Rectal smooth muscle tissue (tissue), 1 donor: ENCODE results near the gene DOK7.
"Not testable (repeated sequence)": the region's sequence is repeated elsewhere in the genome, so short reads cannot be mapped to it uniquely, and the experiment has no call there.

ENCODE experiments used
- H3K27ac ChIP-seq: one replicate; pipeline ENCODE4 v1.7.0; 2013; ENCODE audit warnings: low read depth, low read length, inconsistent platforms
- H3K27me3 ChIP-seq: one replicate; pipeline ENCODE4 v1.7.0; 2013; ENCODE audit warnings: low read length; ENCODE audit not compliant: control insufficient read depth, insufficient read depth
- H3K36me3 ChIP-seq: one replicate; pipeline ENCODE4 v1.7.0; 2013; ENCODE audit warnings: low read length; ENCODE audit not compliant: control insufficient read depth, insufficient read depth
- H3K4me1 ChIP-seq: one replicate; pipeline ENCODE4 v1.7.0; 2013; ENCODE audit warnings: low read length; ENCODE audit not compliant: control insufficient read depth, insufficient read depth
- H3K4me3 ChIP-seq: one replicate; pipeline ENCODE4 v1.7.0; 2013; ENCODE audit warnings: low read length
- H3K9ac ChIP-seq: one replicate; pipeline ENCODE4 v1.7.0; 2013; ENCODE audit warnings: low read length

DOK7 gene

GRCh38 chr4:3533423-3533820 lies 70.3 kb downstream of the DOK7 start:
- Histone ChIP-seq H3K4me3 (no peak overlapping the region), H3K27ac (no peak overlapping the region), H3K4me1 (peaks cover 13% of the 10 kb centered on the region), H3K27me3 (no peaks in the 10 kb centered on the region), H3K36me3 (peaks cover 5% of the 10 kb centered on the region), H3K9ac (no peak overlapping the region)

- not testable (repeated sequence) for H3K36me3 ChIP-seq, H3K27ac ChIP-seq, H3K4me1 ChIP-seq, H3K27me3 ChIP-seq, H3K4me3 ChIP-seq, H3K9ac ChIP-seq
These were observed 72.7 kb downstream of the DOK7 start for GRCh38 chr4:3535812-3536211.

- not testable (repeated sequence) for H3K27me3 ChIP-seq, H3K9ac ChIP-seq, H3K4me3 ChIP-seq, H3K36me3 ChIP-seq, H3K27ac ChIP-seq, H3K4me1 ChIP-seq
These were observed 75.8 kb downstream of the DOK7 start for GRCh38 chr4:3538906-3539305.

GRCh38 chr4:3543415-3543814 lies 80.3 kb downstream of the DOK7 start:
- not testable (repeated sequence) for H3K9ac ChIP-seq, H3K4me1 ChIP-seq, H3K27me3 ChIP-seq, H3K27ac ChIP-seq, H3K4me3 ChIP-seq, H3K36me3 ChIP-seq
